GM20000 (cell line): Measurements from ENCODE around the gene METTL26.

Experiments used
- DNase-seq: peaks from one replicate; pipeline ENCODE4 v3.0.0; 2012; ENCODE audit warnings: low spot score
- TF ChIP-seq, protein P1 (sequence below): IDR thresholded peaks from 2 replicates; pipeline ENCODE4 v1.5.1; 2012; ENCODE audit warnings: mild to moderate bottlenecking, control low read depth; ENCODE audit errors: extremely low read depth, missing control alignments

METTL26 gene

DNA sequence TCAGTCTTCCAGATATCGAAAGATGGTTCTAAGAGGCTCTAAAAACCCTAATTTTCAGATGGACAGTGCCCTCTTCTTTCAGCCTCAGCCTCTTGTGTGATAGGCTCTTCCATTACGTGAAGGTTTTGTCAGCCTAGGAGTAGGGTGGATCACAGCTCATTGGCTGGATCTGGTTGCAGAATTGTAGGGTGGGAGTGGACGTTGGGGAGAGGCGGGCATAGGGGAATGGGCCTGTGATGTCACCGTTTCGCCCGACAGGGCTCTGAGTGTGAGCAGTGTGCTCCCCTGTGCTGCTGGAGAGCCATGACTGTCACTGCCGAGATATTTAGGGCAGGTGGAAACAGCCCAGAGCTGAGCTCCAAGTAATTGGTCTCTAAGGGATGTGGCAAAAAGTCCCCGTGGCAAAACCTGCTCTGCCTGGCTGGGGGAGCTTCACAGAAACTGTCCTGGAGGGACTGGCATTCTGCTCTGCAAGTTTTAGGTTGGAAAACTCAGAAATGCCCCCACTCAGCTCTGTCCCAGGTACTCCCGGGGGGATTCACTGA is 11.5 kb downstream of the METTL26 start:
- TF ChIP-seq, protein P1, sequence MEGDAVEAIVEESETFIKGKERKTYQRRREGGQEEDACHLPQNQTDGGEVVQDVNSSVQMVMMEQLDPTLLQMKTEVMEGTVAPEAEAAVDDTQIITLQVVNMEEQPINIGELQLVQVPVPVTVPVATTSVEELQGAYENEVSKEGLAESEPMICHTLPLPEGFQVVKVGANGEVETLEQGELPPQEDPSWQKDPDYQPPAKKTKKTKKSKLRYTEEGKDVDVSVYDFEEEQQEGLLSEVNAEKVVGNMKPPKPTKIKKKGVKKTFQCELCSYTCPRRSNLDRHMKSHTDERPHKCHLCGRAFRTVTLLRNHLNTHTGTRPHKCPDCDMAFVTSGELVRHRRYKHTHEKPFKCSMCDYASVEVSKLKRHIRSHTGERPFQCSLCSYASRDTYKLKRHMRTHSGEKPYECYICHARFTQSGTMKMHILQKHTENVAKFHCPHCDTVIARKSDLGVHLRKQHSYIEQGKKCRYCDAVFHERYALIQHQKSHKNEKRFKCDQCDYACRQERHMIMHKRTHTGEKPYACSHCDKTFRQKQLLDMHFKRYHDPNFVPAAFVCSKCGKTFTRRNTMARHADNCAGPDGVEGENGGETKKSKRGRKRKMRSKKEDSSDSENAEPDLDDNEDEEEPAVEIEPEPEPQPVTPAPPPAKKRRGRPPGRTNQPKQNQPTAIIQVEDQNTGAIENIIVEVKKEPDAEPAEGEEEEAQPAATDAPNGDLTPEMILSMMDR = no peak

DNA sequence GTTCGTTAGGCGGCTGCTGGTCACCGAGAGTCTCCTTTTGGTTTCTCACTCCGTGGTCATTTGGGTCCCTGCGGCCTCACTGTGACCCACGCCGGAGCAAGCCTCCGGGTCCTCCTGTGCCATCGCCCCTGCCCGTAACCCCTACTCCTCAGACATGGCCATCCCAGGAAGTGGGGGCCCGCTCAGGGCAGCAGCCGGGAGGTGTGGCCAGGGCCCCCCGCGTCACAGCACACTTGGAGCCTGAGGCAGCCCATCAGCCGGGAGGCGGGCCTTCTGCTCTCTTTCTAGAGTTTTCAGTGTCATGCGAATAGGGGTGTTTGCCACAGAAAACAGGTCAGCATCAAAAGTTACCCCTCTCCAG is 13.2 kb downstream of the METTL26 start:
- TF ChIP-seq, protein P1 = no peak
- DNase-seq = no peak

More for the DNA sequence above, 11.5 kb downstream of the METTL26 start:
- no peak for DNase-seq

DNA sequence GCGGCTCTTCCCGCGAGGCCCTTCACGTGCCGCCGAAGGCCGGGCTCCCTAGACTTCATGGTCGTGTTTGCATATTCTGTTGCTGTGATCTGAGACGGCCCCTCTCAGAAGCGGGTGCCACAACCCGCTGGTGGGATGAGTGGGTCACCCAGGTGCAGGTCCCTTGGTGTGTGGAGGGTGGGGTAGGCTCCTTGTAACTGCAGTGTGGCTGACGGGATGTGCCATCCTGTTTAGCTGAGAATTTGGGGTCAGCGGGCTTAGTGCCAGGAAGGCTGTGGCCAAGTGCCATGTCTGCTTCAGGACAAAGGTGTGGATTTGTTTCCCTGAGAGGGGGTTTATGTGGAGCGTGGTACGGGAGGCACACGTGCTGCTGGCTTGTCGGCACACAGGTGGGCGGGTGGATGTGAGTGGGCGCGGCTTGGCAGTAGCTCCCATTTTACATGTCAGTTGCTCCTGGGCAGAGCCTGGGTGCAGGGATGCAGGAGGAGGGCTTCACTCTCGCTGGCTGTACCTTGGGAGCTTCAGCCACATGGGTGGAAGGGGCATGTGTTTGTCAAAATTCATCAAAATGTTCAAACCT is 14.5 kb downstream of the METTL26 start:
- no peak for DNase-seq
- TF ChIP-seq, protein P1 = no peak

DNA sequence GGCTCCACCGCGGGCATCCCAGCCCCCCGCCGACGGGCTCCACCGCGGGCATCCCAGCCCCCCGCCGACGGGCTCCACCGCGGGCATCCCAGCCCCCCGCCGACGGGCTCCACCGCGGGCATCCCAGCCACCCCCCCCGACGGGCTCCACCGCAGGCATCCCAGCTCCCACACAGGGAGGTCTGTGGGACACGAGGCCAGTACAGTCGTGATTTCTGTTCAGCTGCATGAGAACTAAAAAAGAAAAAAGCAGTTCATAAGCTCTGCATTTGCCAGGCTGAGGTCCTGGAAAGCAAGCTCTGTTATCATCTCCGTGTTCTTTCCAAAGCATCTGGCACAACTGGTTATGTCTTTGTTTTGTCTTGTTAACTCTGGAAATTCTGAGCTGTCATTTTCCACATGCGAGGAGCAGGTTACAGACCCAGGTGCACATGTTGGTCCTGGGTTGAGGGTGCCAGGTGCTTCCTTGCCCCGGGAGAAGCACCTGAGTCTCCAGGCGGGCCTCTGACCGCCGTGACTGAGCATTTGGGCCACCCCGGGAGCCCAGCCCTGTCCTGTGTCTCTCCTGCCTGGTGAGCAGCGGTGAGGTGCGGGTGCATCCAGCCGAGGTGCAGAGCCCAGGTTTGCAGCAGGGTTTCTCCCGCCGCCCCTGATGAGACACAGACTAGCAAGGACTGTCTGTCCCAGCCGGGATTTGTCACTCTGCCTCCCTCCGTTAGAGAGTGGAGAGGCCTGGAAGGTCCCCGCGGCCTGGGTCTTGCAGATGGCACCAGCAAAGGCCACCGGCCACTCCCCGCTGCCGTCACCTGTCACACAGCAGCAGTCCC is 15.2 kb downstream of the METTL26 start:
- TF ChIP-seq, protein P1 = no peak
- no peak for DNase-seq

DNA sequence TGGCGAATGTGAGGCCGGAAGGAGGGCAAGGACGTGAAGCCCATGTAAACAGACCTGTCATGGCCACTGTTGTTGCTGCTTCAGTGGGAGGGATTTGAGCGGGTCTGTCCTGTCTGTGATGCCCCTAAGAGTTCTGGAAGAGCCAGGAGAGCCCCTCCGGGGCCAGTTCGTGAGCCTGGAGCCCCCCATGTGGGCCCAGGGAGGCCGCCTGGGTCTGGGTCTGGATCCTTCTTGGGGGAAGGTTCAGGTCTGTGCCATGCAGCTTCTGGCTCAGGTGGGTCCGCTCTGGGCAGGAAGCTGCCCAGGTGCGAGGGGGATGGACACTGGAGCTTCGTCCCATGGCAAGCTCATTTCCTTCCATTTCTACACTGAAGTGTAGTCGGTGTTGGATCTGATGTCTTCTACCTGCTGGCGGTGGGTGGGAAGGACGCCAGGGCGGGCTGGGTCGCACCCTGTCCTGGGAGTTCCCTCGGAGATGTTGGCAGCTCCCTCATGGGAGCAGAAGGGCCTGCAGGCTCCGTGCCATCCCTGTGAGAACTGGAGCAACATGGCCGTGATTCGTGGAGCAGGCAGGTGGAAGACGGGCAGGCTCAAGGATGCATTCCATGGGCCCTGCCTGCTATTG is 16.5 kb downstream of the METTL26 start:
- TF ChIP-seq, protein P1 = no peak

DNA sequence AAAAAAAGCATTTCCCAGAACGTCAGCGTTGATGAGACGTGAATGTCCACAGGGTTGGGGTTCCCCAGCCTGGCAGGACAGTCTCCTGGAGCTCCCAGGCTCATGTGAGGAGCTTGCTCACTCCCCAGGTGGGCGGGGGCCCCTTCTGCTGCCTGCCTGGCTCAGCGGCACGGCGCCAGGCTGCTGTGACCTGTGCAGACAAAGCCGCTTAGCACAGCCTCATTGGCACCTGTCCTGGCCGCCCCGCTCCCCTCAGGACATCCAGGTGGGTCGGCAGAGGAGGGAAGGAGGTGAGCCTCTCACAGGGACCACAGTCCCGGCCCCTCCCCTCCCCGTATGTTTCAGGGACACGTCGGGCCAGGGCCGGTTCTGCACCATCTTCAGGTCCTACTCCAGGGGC is 18.2 kb downstream of the METTL26 start:
- no peak for DNase-seq
- TF ChIP-seq, protein P1 = no peak

More for the DNA sequence above, 16.5 kb downstream of the METTL26 start:
- no peak for DNase-seq
